Endothelial cell (in vitro differentiated cells): ENCODE measurements around the gene PDE4B. TPM values are rescaled to one million over a fixed set of nuclear protein-coding genes. Genes with fewer than 3 reads are reported as not detected.
"Not testable (repeated sequence)": the region's sequence is repeated elsewhere in the genome, so short reads cannot be mapped to it uniquely, and the experiment has no call there.

Experiments used
- DNase-seq: peaks from one replicate; pipeline ENCODE4 v3.0.0; 2021; ENCODE audit warnings: low spot score
- H3K27ac Mint-ChIP-seq: one replicate; pipeline ENCODE4 v1.8.0; 2021; ENCODE audit warnings: mixed read lengths, inconsistent platforms; ENCODE audit not compliant: unreplicated experiment
- H3K27me3 Mint-ChIP-seq: one replicate; pipeline ENCODE4 v1.8.0; 2021; ENCODE audit warnings: mild to moderate bottlenecking, moderate library complexity, mixed read lengths, inconsistent platforms; ENCODE audit not compliant: unreplicated experiment
- H3K36me3 Mint-ChIP-seq: one replicate; pipeline ENCODE4 v1.8.0; 2021; ENCODE audit warnings: mild to moderate bottlenecking, low read depth, mixed read lengths, inconsistent platforms; ENCODE audit not compliant: unreplicated experiment
- H3K4me1 Mint-ChIP-seq: one replicate; pipeline ENCODE4 v1.8.0; 2021; ENCODE audit warnings: mild to moderate bottlenecking, mixed read lengths, inconsistent platforms; ENCODE audit not compliant: unreplicated experiment
- H3K4me3 Mint-ChIP-seq: one replicate; pipeline ENCODE4 v1.8.0; 2021; ENCODE audit warnings: mild to moderate bottlenecking, mixed read lengths, inconsistent platforms; ENCODE audit not compliant: unreplicated experiment
- H3K9me3 Mint-ChIP-seq: one replicate; pipeline ENCODE4 v1.8.0; 2021; ENCODE audit warnings: mixed read lengths, inconsistent platforms; ENCODE audit not compliant: unreplicated experiment
- total RNA-seq: library from RNA; stranded (reverse); fragmentation: NEBNext Ultra II Directional; extraction: Animal tissue kit (Norgen Biotek cat#: 25700); gene quantifications from one replicate; pipeline ENCODE4 v1.2.1, GENCODE V29; 2021; ENCODE audit not compliant: unreplicated experiment
- TF ChIP-seq, protein P1 (sequence below): fragments of 200-600 bp; sonication (generic); IDR thresholded peaks from one replicate; pipeline ENCODE4 v1.5.0; 2021; ENCODE audit warnings: antibody characterized with exemption; ENCODE audit not compliant: unreplicated experiment

The PDE4B gene
- total RNA-seq, 1 donor from 2014 or later: 45.6 TPM

DNA sequence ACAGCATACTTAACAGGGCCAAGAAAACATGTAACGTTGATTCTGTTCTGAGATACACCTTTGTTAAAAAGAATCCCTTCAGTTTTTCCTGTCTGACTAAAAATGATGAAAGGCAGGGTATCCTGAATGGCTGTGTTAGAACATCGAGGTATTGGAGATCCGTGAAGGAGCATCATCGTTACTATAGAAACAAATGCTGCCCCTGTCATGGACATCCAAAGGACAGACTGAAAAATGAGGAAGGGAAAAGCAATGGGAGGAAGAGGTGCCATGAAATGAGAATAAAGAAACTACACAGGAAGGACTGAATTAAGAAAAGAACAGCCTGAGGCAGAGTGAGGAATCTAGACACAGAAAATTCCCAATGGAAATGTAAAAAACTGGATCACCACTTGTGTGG lies 257.9 kb downstream of the PDE4B start:
- TF ChIP-seq, protein P1, sequence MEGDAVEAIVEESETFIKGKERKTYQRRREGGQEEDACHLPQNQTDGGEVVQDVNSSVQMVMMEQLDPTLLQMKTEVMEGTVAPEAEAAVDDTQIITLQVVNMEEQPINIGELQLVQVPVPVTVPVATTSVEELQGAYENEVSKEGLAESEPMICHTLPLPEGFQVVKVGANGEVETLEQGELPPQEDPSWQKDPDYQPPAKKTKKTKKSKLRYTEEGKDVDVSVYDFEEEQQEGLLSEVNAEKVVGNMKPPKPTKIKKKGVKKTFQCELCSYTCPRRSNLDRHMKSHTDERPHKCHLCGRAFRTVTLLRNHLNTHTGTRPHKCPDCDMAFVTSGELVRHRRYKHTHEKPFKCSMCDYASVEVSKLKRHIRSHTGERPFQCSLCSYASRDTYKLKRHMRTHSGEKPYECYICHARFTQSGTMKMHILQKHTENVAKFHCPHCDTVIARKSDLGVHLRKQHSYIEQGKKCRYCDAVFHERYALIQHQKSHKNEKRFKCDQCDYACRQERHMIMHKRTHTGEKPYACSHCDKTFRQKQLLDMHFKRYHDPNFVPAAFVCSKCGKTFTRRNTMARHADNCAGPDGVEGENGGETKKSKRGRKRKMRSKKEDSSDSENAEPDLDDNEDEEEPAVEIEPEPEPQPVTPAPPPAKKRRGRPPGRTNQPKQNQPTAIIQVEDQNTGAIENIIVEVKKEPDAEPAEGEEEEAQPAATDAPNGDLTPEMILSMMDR: no peak
- no peak for DNase-seq
- no peaks in the 10 kb centered on the region for H3K27me3 Mint-ChIP-seq

DNA sequence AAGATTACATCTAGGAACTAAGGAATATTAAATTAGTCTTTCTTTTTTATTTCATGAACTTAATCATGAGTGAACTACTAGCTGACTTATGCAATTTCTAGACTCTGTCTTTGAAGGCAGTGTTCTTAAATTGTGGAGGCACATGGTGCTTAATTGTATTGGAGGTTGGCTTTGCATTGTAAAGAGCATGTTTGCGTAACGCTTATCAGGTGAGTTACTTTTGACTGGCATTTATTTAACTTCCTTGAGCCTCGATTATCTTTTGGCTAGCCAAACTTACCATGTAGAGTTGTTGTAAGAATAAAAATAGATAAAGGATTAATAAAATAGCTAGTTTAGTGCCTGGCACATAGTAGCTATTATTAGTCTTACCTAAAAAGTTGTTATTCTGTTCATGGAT lies 262.4 kb downstream of the PDE4B start:
- no peaks in the 10 kb centered on the region for H3K27me3 Mint-ChIP-seq
- H3K4me3 Mint-ChIP-seq: no peak overlapping the region
- no peak overlapping the region for H3K27ac Mint-ChIP-seq
- H3K9me3 Mint-ChIP-seq: no peaks in the 10 kb centered on the region
- peaks cover 9% of the 10 kb centered on the region for H3K4me1 Mint-ChIP-seq
- peaks cover 3% of the 10 kb centered on the region for H3K36me3 Mint-ChIP-seq
- no peak for DNase-seq
- TF ChIP-seq, protein P1: no peak

More for the DNA sequence above, 257.9 kb downstream of the PDE4B start:
- H3K4me3 Mint-ChIP-seq: no peak overlapping the region
- H3K27ac Mint-ChIP-seq: peak overlapping the region; percentile 70
- H3K36me3 Mint-ChIP-seq: no peaks in the 10 kb centered on the region
- no peaks in the 10 kb centered on the region for H3K9me3 Mint-ChIP-seq
- peaks cover 9% of the 10 kb centered on the region for H3K4me1 Mint-ChIP-seq

DNA sequence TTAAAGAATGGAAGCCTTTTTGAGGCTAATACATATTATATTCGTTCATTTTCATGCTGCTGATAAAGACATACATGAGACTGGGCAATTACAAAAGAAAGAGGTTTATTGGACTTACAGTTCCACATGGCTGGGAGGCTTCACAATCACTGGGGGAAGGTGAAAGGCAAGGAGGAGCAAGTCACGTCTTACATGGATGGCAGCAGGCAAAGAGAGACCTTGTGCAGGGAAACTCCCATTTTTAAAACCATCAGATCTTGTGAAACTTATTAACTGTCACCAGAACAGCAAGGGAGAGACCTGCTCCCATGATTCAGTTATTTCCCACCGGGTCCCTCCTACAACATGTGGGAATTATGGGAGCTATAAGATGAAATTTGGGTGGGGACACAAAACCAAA lies 264.8 kb downstream of the PDE4B start:
- not testable (repeated sequence) for H3K27me3 Mint-ChIP-seq, H3K4me3 Mint-ChIP-seq, H3K36me3 Mint-ChIP-seq, DNase-seq, H3K9me3 Mint-ChIP-seq, H3K27ac Mint-ChIP-seq, H3K4me1 Mint-ChIP-seq

DNA sequence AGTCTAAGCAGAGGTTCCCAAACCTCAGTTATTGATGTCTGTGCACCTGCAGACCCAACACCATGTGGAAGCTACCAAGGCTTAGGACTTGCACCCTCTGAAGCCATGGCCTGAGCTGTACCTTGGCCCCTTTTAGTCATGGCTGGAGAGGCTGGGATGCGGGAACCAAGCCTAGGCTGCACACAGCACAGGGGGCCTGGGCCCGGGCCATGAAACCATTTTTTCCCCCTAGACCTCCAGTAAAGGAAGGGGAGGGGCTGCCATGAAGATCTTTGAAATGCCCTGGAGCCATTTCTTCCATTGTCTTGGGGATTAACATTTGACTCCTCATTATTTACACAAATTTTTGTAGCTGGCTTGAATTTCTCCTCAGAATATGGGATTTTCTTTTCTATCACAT lies 265.9 kb downstream of the PDE4B start:
- Mint-ChIP-seq H3K4me1 (peaks cover 4% of the 10 kb centered on the region), H3K27me3 (no peaks in the 10 kb centered on the region), H3K4me3 (no peak overlapping the region), H3K27ac (no peak overlapping the region), H3K9me3 (no peaks in the 10 kb centered on the region), H3K36me3 (peaks cover 3% of the 10 kb centered on the region)
- no peak for DNase-seq
- TF ChIP-seq, protein P1: no peak

DNA sequence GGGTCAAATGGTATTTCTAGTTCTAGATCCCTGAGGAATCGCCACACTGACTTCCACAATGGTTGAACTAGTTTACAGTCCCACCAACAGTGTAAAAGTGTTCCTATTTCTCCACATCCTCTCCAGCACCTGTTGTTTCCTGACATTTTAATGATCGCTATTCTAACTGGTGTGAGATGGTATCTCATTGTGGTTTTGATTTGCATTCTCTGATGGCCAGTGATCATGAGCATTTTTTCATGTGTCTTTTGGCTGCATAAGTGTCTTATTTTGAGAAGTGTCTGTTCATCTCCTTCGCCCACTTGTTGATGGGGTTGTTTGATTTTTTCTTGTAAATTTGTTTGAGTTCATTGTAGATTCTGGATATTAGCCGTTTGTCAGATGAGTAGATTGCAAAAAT lies 274.5 kb downstream of the PDE4B start:
- H3K4me1 Mint-ChIP-seq: peaks cover 10% of the 10 kb centered on the region
- not testable (repeated sequence) for H3K27me3 Mint-ChIP-seq, H3K4me3 Mint-ChIP-seq, H3K36me3 Mint-ChIP-seq, DNase-seq, H3K27ac Mint-ChIP-seq, H3K9me3 Mint-ChIP-seq

DNA sequence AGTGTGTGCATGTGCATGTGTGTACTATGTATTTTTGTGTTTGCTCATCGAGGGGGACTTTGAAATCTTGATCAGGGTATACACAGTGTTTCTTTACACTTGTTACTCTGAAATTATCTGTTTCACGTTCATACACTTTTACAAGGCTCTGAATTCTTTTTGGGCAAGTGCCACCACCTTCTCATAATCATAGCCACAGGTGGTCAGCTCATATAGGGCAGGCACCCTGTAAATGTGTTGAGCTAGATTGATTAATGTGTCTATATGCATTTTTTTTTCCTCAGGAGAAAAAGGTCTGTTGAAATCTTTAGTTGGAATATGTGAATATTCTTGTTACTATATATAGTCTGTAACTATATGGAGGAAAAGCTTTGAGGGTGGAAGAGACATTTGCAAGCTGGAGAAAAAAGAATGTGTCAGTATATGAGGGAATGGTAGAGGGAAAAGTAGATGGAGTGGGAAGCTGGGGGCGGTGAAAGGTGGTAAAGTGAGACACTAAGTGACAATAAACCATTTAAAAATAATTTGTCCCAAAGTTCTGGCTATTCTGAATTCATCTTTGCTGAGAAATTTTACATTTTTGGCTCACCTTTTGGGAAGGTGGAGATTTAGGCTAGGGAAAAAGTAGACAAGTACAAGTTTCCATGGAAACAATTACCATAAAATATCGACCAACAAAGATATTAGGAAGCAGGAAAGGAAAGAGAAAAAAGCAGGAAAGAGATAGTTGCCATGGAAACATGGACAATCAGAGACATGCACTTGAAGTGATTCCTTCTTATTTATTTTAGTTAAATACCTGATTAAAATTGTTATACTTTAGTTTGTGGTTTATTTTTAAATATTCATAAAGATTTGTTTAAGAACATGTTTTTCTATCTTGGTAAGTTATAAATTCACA lies 277.5 kb downstream of the PDE4B start:
- H3K9me3 Mint-ChIP-seq: no peaks in the 10 kb centered on the region
- H3K27me3 Mint-ChIP-seq: peaks cover 2% of the 10 kb centered on the region
- H3K36me3 Mint-ChIP-seq: no peaks in the 10 kb centered on the region
- peak overlapping the region; percentile 98 for H3K27ac Mint-ChIP-seq
- TF ChIP-seq, protein P1: no peak
- peaks cover 10% of the 10 kb centered on the region for H3K4me1 Mint-ChIP-seq
- no peak for DNase-seq
- H3K4me3 Mint-ChIP-seq: peak overlapping the region; percentile 60
